G401.6 (cell line): ENCODE results near the gene CDH22.

Experiments used
- FAIRE-seq: peaks from 2 replicates; lab custom pipeline; 2012; peaks lifted over from hg19 to GRCh38; lab: Jason Lieb, UNC

Gene CDH22

GRCh38 chr20:46323557-46323956 is 15.3 kb upstream of the CDH22 start:
- no peak for FAIRE-seq

- FAIRE-seq: no peak
These were observed 14.3 kb upstream of the CDH22 start for GRCh38 chr20:46322641-46323040.

- FAIRE-seq: no peak
These were observed 9.4 kb upstream of the CDH22 start for GRCh38 chr20:46317685-46318177.

DNA sequence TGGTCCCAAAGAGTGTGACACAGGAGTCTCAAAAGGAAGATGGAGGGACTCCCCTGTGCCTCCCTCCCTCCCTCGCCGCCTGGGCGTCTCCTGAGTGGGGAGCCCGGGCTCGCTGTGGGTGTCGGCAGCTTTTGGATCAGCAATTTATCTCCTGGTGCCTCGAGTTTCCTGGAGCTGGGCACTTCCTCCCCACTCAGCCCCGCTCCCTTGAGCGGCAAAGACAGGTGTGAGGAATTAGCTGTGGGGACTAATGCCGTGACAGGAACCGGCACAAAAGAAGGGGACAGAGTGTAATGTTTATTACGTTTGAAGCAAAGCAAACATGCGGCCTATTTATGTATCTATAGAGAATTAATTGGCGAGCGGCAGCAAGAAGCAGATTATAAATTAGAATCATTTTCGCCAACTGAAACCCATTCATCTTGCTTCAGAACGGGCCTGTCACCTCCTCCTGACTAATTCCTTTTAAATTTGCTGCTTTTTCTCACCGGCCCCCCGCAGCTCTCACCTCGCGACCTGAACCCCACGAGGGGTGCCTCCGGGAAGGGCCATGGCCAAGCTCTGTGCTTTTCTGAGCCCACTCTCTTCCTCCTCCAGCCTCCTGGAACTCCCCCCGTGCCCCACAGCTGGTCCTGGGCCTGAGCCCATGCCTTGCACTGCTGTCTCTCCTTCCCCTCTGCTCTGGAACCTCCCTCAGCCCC is 8.8 kb upstream of the CDH22 start:
- FAIRE-seq: no peak

- FAIRE-seq: no peak
These were observed 7.0 kb upstream of the CDH22 start for GRCh38 chr20:46315311-46315710.

GRCh38 chr20:46312945-46313861 is 4.9 kb upstream of the CDH22 start:
- FAIRE-seq: no peak

GRCh38 chr20:46312075-46312944 is 4.0 kb upstream of the CDH22 start:
- no peak for FAIRE-seq

DNA sequence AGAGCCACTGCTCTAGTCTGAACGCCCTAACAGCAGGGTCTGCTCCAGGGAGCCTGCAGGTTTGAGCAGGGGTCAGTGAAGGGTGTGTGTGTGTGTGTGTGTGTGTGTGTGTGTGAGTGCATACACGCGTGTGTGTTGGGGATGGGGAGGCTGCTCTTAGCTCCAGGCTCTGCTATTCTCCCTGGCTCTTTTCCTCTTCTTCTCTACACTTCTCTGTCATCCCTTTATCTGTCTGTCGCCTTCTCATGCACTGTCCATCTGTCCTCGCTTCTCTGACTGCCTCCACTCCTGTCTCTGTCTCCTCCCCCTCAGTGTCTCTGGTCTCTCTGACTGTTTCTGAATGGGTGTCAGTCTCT is 3.4 kb upstream of the CDH22 start:
- FAIRE-seq: no peak

DNA sequence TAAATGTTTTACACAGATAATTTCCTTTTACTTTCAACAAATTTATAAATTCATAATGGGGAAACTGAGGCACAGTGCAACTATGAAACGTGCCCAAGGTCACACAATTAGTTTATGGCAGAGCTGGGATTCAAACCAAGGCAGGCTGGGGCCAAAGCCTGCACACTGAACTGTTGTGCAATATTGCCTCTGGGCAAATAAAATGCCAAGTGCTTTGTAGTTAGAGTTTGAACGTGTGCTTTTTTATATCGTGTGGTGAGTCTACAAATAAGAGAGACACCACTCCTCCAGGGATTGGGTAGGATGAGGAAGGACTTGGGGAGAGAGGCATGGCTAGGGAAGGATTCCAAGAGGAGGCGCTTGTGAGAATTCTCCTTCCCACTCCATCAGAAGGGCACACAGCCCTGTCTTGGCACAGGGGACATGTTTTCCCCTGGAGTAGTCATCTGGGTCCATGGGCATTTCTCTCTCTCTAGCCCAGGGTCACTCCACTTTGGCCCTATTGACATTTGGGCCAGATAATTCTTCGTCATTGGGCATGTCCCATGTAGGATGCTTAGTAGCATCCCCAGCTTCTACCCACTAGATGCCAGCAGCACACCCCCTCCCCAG is 2.8 kb upstream of the CDH22 start:
- no peak for FAIRE-seq

DNA sequence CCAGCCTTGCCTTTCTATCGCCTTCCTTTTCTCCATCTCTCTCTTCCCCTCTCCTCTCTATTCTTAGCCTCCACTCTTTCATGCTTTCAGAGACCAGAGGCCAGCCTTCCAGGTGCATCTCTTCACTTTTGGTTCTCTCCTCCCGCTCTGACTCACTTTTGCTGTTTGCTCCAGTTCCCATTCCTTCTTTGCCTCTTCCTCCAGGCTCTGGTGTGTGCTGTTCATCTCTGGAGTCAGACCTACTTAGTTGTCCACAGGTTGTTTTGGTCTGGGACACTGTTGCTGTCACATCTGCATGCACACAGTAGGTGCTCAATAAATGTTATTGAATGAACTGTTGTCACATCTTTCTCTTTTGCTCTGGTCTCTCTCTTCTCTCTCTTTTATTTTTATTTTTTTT is 1.6 kb upstream of the CDH22 start:
- FAIRE-seq: no peak

- no peak for FAIRE-seq
These were observed 370 bp downstream of the CDH22 start for GRCh38 chr20:46307999-46308257.

- FAIRE-seq: no peak
These were observed 929 bp downstream of the CDH22 start for GRCh38 chr20:46307139-46307998.

GRCh38 chr20:46306743-46307138 is 1.6 kb downstream of the CDH22 start:
- no peak for FAIRE-seq

GRCh38 chr20:46305973-46306360 is 2.3 kb downstream of the CDH22 start:
- no peak for FAIRE-seq

DNA sequence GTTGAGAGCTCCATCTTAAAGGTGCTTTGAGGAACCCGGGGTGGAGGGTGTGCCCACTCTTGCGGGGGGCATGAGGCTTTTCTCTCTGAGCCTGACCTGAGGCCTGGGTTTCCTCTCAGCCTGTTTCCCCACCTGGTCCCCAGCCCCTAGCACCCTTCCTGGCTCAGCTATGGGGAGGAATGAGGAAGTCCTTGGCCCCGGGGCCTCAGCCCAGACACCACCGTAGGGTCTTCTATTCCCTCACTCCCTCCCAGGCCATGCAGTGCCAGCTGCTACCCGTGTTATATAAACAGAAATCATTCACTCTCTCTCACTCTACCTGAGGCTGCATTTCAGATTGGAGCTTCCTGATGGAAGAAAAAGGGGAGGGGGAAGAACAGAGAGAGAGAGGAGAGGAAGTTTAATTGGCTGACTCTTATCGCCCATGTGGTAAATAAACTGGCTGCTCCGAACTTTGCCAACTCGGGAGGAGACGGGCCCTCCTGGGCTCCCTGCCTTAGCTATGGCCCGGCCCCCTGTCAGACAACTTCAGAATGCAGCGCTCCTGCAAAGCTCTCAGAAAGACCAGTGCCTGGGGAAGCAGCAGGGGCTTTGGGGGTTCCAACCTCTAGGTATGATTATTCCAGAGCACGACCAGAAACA is 2.8 kb downstream of the CDH22 start:
- no peak for FAIRE-seq

DNA sequence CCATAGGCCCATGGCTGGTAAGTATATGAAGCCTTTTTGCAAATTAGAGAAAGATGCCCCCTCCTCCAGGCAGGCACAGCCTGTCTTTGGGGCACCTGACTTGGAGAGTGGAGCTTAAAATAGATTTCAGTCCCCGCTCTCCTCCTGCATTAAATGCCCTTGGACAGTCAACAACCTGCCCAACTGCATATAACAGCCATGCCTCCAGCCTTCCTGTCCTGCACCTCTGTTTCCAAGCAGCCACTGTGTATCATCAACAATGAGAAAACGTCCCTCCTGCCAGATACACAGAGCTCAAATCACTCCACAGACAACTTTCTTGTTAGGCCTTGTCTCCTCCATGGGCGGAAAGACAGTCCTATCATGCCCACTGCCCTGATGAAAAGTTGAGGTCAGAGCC is 3.4 kb downstream of the CDH22 start:
- FAIRE-seq: no peak

GRCh38 chr20:46304361-46304760 is 3.9 kb downstream of the CDH22 start:
- no peak for FAIRE-seq

DNA sequence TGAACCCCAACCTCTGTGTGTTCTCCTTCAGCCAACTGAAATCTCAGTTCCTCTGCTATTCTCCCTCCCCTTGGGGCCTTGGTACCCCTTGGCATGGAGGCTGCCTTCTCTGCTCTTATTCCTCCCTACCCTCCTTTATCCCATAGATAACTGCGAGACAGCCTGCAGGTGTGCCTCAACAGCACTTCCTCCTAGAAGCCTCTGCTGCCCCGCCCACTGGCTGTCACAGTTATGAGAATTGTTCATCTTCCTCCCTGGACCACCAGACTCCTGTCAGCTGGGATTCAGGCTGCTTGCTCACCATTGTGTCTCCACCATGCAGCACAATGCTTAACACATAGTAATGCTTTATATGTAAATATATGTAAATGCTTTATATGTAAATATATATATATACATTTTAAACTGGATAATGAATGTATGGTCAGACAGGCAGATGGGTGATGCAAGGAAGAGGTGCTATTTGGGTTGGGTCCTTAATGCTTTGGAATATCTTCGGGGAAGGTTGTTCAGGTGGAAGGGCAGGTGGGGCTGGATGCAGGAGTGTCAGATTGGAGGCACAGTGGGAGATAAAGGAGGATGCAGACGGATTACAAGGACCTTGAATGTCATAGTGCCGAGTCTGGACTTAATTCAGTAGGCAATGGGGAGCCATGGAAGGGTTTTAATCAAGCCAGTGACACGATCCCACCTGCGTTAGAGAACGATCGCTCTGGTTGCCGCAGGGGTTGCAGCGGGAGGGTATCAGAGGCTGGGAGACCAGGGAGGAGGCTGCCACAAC is 4.9 kb downstream of the CDH22 start:
- no peak for FAIRE-seq

DNA sequence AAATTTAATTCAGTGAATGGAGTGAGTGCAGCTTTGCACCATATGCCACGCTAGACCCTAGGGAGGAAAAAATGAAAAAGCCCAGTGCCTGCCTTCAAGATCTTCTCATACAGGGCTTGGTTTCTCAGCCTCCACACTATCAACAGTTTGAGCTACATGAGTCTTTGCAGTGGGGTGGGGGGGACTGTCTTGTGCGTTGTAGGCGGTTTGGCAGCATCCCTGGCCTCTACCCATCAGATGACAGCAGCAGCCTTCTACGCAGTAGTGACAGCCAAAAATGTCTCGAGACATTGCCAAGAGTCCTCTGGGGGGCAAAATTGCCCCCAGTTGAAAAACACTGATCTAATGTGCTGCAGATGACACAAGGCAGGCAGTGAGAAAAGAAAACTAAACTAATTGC is 6.2 kb downstream of the CDH22 start:
- FAIRE-seq: no peak

DNA sequence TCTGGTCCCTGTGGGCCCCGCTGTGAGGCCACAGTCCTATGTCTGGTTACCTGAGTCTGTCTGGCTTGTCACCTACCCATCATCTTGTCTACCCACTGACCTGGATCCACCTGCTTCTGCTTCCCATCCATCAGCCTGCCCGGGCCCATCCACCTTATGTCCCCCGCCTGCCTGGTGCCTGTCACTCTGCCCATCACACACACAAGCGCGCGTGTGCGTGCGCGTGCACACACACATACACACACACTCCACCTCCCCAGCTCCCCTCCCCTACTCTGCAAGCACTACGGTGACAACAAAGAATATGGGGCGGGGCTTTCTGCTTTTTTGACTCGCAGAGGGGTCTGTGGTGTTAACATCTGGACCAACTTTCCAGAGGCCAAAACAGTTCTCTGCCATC is 8.0 kb downstream of the CDH22 start:
- FAIRE-seq: no peak
